Measurements from ENCODE around the gene P3H4.

The P3H4 gene

GRCh38 chr17:41785091-41785858 is 26.5 kb downstream of the P3H4 start:
- peak overlapping the region; percentile 79 for H3K4me3 ChIP-seq (ENCODE audit: insufficient read length, low read depth)
- peaks cover 16% of the 10 kb centered on the region for H3K36me3 ChIP-seq (ENCODE audit: insufficient read depth, insufficient read length, low read length)
- DNase-seq (ENCODE audit: low read depth, low spot score) = peak; percentile 85
- peaks cover 7% of the 10 kb centered on the region for H3K27me3 ChIP-seq (ENCODE audit: insufficient read depth, insufficient read length)
- peaks cover 15% of the 10 kb centered on the region for H3K4me1 ChIP-seq (ENCODE audit: insufficient read depth, insufficient read length)
- TF ChIP-seq YY1 (IDR thresholded peaks at IDR 0.05; ENCODE audit: insufficient read depth, insufficient read length) (no peak), ZNF274 (IDR thresholded peaks at IDR 0.05; ENCODE audit: low read depth, low read length) (no peak), SUZ12 (IDR thresholded peaks at IDR 0.05; ENCODE audit: extremely low read depth, insufficient read depth, insufficient read length) (no peak)
- H3K9ac ChIP-seq (ENCODE audit: insufficient read length, low read depth) = peak overlapping the region; percentile 88
- no peaks in the 10 kb centered on the region for H3K9me3 ChIP-seq (ENCODE audit: insufficient read depth, low read length)

GRCh38 chr17:41784207-41784744 is 27.5 kb downstream of the P3H4 start:
- H3K9ac ChIP-seq (ENCODE audit: insufficient read length, low read depth) = peak overlapping the region; percentile 84
- no peak for DNase-seq (ENCODE audit: low read depth, low spot score)
- H3K9me3 ChIP-seq (ENCODE audit: insufficient read depth, low read length) = no peaks in the 10 kb centered on the region
- TF ChIP-seq YY1 (IDR thresholded peaks at IDR 0.05; ENCODE audit: insufficient read depth, insufficient read length) (no peak), SUZ12 (IDR thresholded peaks at IDR 0.05; ENCODE audit: extremely low read depth, insufficient read depth, insufficient read length) (no peak), ZNF274 (IDR thresholded peaks at IDR 0.05; ENCODE audit: low read depth, low read length) (no peak)
- H3K4me3 ChIP-seq (ENCODE audit: insufficient read length, low read depth) = peak overlapping the region; percentile 79
- H3K4me1 ChIP-seq (ENCODE audit: insufficient read depth, insufficient read length) = peaks cover 15% of the 10 kb centered on the region
- peaks cover 5% of the 10 kb centered on the region for H3K27me3 ChIP-seq (ENCODE audit: insufficient read depth, insufficient read length)
- H3K36me3 ChIP-seq (ENCODE audit: insufficient read depth, insufficient read length, low read length) = peaks cover 18% of the 10 kb centered on the region

- no peak for DNase-seq (ENCODE audit: low read depth, low spot score)
- Histone ChIP-seq H3K9me3 (ENCODE audit: insufficient read depth, low read length) (no peaks in the 10 kb centered on the region), H3K4me1 (ENCODE audit: insufficient read depth, insufficient read length) (peaks cover 22% of the 10 kb centered on the region), H3K4me3 (ENCODE audit: insufficient read length, low read depth) (no peak overlapping the region), H3K27me3 (ENCODE audit: insufficient read depth, insufficient read length) (no peaks in the 10 kb centered on the region), H3K36me3 (ENCODE audit: insufficient read depth, insufficient read length, low read length) (peaks cover 27% of the 10 kb centered on the region), H3K9ac (ENCODE audit: insufficient read length, low read depth) (peak overlapping the region; percentile 50)
- TF ChIP-seq ZNF274 (IDR thresholded peaks at IDR 0.05; ENCODE audit: low read depth, low read length) (no peak), YY1 (IDR thresholded peaks at IDR 0.05; ENCODE audit: insufficient read depth, insufficient read length) (no peak), SUZ12 (IDR thresholded peaks at IDR 0.05; ENCODE audit: extremely low read depth, insufficient read depth, insufficient read length) (no peak)
Measured at GRCh38 chr17:41782142-41782541, 29.6 kb downstream of the P3H4 start.

GRCh38 chr17:41781404-41782110 is 30.2 kb downstream of the P3H4 start:
- DNase-seq (ENCODE audit: low read depth, low spot score) = no peak
- Histone ChIP-seq H3K9ac (ENCODE audit: insufficient read length, low read depth) (peak overlapping the region; percentile 50), H3K36me3 (ENCODE audit: insufficient read depth, insufficient read length, low read length) (peaks cover 30% of the 10 kb centered on the region), H3K27me3 (ENCODE audit: insufficient read depth, insufficient read length) (no peaks in the 10 kb centered on the region), H3K4me1 (ENCODE audit: insufficient read depth, insufficient read length) (peaks cover 25% of the 10 kb centered on the region), H3K4me3 (ENCODE audit: insufficient read length, low read depth) (no peak overlapping the region), H3K9me3 (ENCODE audit: insufficient read depth, low read length) (no peaks in the 10 kb centered on the region)
- no peak for TF ChIP-seq ZNF274 (IDR thresholded peaks at IDR 0.05; ENCODE audit: low read depth, low read length)
- TF ChIP-seq YY1 (IDR thresholded peaks at IDR 0.05; ENCODE audit: insufficient read depth, insufficient read length) = no peak
- no peak for TF ChIP-seq SUZ12 (IDR thresholded peaks at IDR 0.05; ENCODE audit: extremely low read depth, insufficient read depth, insufficient read length)

- Histone ChIP-seq H3K9me3 (ENCODE audit: insufficient read depth, low read length) (no peaks in the 10 kb centered on the region), H3K4me3 (ENCODE audit: insufficient read length, low read depth) (no peak overlapping the region), H3K36me3 (ENCODE audit: insufficient read depth, insufficient read length, low read length) (peaks cover 43% of the 10 kb centered on the region), H3K4me1 (ENCODE audit: insufficient read depth, insufficient read length) (peaks cover 36% of the 10 kb centered on the region), H3K27me3 (ENCODE audit: insufficient read depth, insufficient read length) (no peaks in the 10 kb centered on the region), H3K9ac (ENCODE audit: insufficient read length, low read depth) (no peak overlapping the region)
- DNase-seq (ENCODE audit: low read depth, low spot score) = no peak
- no peak for TF ChIP-seq ZNF274 (IDR thresholded peaks at IDR 0.05; ENCODE audit: low read depth, low read length)
- TF ChIP-seq SUZ12 (IDR thresholded peaks at IDR 0.05; ENCODE audit: extremely low read depth, insufficient read depth, insufficient read length) = no peak
- no peak for TF ChIP-seq YY1 (IDR thresholded peaks at IDR 0.05; ENCODE audit: insufficient read depth, insufficient read length)
Measured at GRCh38 chr17:41779954-41780353, 31.8 kb downstream of the P3H4 start.

- H3K36me3 ChIP-seq (ENCODE audit: insufficient read depth, insufficient read length, low read length) = peaks cover 43% of the 10 kb centered on the region
- no peak for TF ChIP-seq ZNF274 (IDR thresholded peaks at IDR 0.05; ENCODE audit: low read depth, low read length)
- TF ChIP-seq SUZ12 (IDR thresholded peaks at IDR 0.05; ENCODE audit: extremely low read depth, insufficient read depth, insufficient read length) = no peak
- TF ChIP-seq YY1 (IDR thresholded peaks at IDR 0.05; ENCODE audit: insufficient read depth, insufficient read length) = no peak
- peak overlapping the region; percentile 51 for H3K9ac ChIP-seq (ENCODE audit: insufficient read length, low read depth)
- no peaks in the 10 kb centered on the region for H3K27me3 ChIP-seq (ENCODE audit: insufficient read depth, insufficient read length)
- no peaks in the 10 kb centered on the region for H3K9me3 ChIP-seq (ENCODE audit: insufficient read depth, low read length)
- no peak for DNase-seq (ENCODE audit: low read depth, low spot score)
- H3K4me1 ChIP-seq (ENCODE audit: insufficient read depth, insufficient read length) = peaks cover 45% of the 10 kb centered on the region
- no peak overlapping the region for H3K4me3 ChIP-seq (ENCODE audit: insufficient read length, low read depth)
Measured at GRCh38 chr17:41777574-41778188, 34.1 kb downstream of the P3H4 start.

Data from NT2/D1 (cell line).